Measurements from ENCODE around the gene IL36B. TPM values are rescaled to one million over a fixed set of nuclear protein-coding genes. Genes with fewer than 3 reads are reported as not detected.

The IL36B gene
- total RNA-seq, 1 donor from 2014 or later, result not detected

- no peak for DNase-seq
These were observed 47.6 kb downstream of the IL36B start, which contains the start of gene IL36A for GRCh38 chr2:113005030-113005509. Gene IL36A (plus strand): TSS chr2:113005459. CDS start chr2:113005872, 413 bp downstream.

GRCh38 chr2:113002677-113003076, 50.0 kb downstream of the IL36B start:
- no peak for DNase-seq

DNA sequence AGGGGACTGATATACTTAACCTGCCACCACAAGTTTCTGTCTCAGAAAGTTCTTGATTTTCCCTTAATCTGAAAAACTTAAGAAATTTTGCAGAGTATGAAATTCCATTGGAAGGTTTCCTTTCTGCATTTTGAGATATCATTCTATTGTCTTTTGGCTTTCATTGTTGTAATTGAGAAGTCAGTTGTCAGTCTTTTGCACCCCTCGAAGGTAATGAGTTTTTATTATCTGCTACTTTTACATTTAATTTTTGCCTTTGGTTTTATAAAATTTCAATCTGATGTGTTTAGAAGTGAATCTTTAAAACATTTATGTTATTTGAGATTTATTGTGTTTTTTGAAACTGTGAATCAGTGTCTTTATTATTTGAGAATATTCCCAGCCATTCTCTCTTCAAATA, 52.2 kb downstream of the IL36B start:
- no peak for DNase-seq

GRCh38 chr2:112997151-112997550, 55.5 kb downstream of the IL36B start:
- no peak for DNase-seq

DNA sequence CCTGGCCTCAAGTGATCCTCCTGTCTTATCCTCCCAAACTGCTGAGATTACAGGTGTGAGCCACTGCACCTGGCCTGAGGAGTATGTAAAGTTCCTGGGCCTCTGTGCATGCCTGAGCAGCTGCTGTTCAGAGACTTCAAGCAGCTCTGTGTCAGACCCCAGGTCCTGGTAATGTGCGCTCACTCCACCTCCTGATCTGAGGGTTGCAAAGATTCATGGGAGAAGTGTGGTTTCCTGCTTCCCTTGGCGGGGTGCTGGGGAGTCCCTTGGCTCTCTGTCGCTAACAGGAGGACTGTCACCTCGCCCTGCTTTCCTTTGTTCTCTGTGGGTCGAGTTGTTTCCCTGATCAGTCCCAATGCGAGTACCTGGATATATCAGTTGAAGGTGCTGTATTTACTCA, 56.0 kb downstream of the IL36B start:
- DNase-seq, result no peak

GRCh38 chr2:112995346-112995920, 57.2 kb downstream of the IL36B start:
- no peak for DNase-seq

- no peak for DNase-seq
These were observed 58.0 kb downstream of the IL36B start for GRCh38 chr2:112994648-112995047.

DNA sequence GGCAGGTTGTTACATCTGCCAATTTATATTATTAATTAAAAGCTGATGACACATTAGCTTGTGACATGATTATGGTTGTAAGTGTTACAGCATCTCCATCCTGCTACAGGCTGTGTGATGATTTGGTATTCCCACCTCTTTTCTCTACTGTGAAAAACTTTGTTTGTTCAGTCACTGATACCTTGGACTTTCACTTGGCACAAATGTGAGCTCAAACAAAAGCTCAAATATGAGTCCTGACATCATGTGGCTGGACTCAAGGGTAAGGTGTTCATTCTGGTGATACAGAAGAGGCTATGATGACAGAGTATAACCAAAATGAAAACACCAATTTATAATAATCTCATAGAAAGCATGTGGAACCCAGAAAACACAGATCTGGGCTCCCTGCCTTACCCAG, 58.8 kb downstream of the IL36B start:
- DNase-seq, result no peak

DNA sequence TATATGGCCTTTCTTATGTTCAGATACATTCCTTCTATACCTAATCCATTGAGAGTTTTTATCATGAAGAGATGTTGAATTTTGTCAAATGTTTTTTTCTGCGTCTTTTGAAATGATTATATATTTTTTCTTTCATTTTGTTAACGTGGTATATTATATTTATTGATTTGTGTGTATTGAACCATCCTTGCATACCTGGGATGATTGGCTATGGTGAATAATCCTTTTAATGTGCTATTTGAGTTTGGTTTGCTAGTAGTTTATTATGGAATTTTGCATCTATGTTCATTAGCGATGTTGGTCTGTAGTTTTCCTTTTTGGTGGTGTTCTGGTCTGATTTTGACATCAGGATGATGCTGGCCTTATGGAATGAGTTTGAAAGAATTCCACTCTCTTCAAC, 63.1 kb downstream of the IL36B start:
- DNase-seq, result no peak

- DNase-seq, result no peak
These were observed 67.6 kb downstream of the IL36B start for GRCh38 chr2:112985090-112985489.

DNA sequence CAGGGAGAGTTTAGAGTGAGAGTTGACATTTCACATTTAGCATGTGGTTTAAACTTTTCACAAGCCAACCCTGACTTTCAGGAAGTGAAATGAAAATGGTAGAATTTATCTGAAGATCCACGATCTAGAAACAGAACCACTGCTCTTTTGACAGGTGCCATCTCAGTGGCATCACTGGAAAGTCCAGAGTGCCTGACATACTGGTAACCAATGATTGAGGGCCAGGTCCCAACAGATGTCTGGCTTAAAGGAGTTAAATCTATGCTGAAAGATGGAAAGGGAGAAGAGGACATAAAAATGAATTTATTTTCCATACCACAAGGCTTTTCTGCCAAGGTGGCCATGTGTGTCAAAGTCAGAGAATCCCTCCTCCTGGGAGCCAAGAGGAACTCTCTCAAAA, 72.1 kb downstream of the IL36B start:
- DNase-seq, result no peak

DNA sequence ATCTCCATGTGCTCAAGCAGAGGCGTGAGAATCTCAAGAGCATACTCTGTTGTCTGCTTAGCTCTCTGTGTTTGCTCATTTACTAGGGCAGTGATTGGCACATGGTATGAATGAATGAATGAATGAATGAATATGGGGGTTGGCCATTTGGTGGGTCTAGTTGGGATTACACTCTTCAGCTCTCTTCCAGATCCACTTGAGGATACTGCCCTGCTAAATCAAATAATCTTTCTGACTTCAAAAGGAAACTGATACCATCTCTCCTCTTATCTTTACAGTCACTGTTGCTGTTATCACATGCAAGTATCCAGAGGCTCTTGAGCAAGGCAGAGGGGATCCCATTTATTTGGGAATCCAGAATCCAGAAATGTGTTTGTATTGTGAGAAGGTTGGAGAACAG, 72.9 kb downstream of the IL36B start:
- DNase-seq, result no peak

- DNase-seq, result no peak
These were observed 75.1 kb downstream of the IL36B start, which contains the start of gene IL36G for GRCh38 chr2:112977559-112978056. Gene IL36G (plus strand): TSS chr2:112978006. CDS start chr2:112978639, 633 bp downstream.

Other genes with a start within 250 kb of the IL36B start
- 0.14 and 0.17 TPM in 2 replicates for gene IL1B, start 216.1 kb downstream of the IL36B start, total RNA-seq
- not detected in 2 replicates for gene IL37, start 141.7 kb downstream of the IL36B start, total RNA-seq
- not detected in 2 replicates for gene IL36G, start 74.9 kb downstream of the IL36B start, total RNA-seq
- not detected in 2 replicates for gene IL36A, start 47.4 kb downstream of the IL36B start, total RNA-seq
- gene IL36RN, start 6.3 kb upstream of the IL36B start, total RNA-seq, result not detected in 2 replicates
- gene IL1F10, start 15.1 kb upstream of the IL36B start, total RNA-seq, result not detected in 2 replicates
- gene IL1RN, start 74.7 kb upstream of the IL36B start, total RNA-seq, result under 0.01 TPM in 1 of 2 replicates, not detected in the other
- 0.34 and 0.79 TPM in 2 replicates for gene PSD4, start 121.1 kb upstream of the IL36B start, total RNA-seq
- 0.65 and 0.68 TPM in 2 replicates for gene PAX8, start 226.1 kb upstream of the IL36B start, total RNA-seq